OCI-M2 (cell line): ENCODE measurements around the gene ZDHHC16.
"Not testable (repeated sequence)": the region's sequence is repeated elsewhere in the genome, so short reads cannot be mapped to it uniquely, and the experiment has no call there.

Experiments
- DNase-seq: peaks from one replicate; lab custom pipeline; 2025; ENCODE audit not compliant: unreplicated experiment; lab: John Stamatoyannopoulos, UW

Gene ZDHHC16

GRCh38 chr10:97434055-97434454 lies 11.9 kb upstream of the ZDHHC16 start:
- DNase-seq = no peak

- DNase-seq = no peak
Measured at GRCh38 chr10:97434557-97434956, 11.4 kb upstream of the ZDHHC16 start.

- DNase-seq = no peak
Measured at GRCh38 chr10:97435211-97435610, 10.8 kb upstream of the ZDHHC16 start.

GRCh38 chr10:97442277-97442676 lies 3.7 kb upstream of the ZDHHC16 start:
- DNase-seq = no peak

GRCh38 chr10:97444212-97444611 lies 1.8 kb upstream of the ZDHHC16 start:
- no peak for DNase-seq

- no peak for DNase-seq
Measured at GRCh38 chr10:97445357-97445721, 636 bp upstream of the ZDHHC16 start.

- DNase-seq = no peak
Measured at GRCh38 chr10:97450828-97451227, 4.9 kb downstream of the ZDHHC16 start.

GRCh38 chr10:97451605-97452004 lies 5.6 kb downstream of the ZDHHC16 start:
- no peak for DNase-seq

GRCh38 chr10:97452352-97452751 lies 6.4 kb downstream of the ZDHHC16 start:
- DNase-seq = no peak

GRCh38 chr10:97454330-97455036 lies 8.5 kb downstream of the ZDHHC16 start:
- no peak for DNase-seq

GRCh38 chr10:97456034-97456685 lies 10.2 kb downstream of the ZDHHC16 start:
- DNase-seq = no peak

GRCh38 chr10:97456686-97457065 lies 10.7 kb downstream of the ZDHHC16 start:
- DNase-seq = no peak

GRCh38 chr10:97459111-97459510 lies 13.1 kb downstream of the ZDHHC16 start:
- no peak for DNase-seq

GRCh38 chr10:97459933-97460332 lies 14.0 kb downstream of the ZDHHC16 start:
- DNase-seq = no peak

GRCh38 chr10:97462309-97462708 lies 16.3 kb downstream of the ZDHHC16 start:
- DNase-seq = no peak

- no peak for DNase-seq
Measured at GRCh38 chr10:97463363-97464132, 17.6 kb downstream of the ZDHHC16 start.

GRCh38 chr10:97464226-97464625 lies 18.3 kb downstream of the ZDHHC16 start:
- no peak for DNase-seq

- DNase-seq = no peak
Measured at GRCh38 chr10:97465982-97466381, 20.0 kb downstream of the ZDHHC16 start.

- DNase-seq = no peak
Measured at GRCh38 chr10:97466755-97467154, 20.8 kb downstream of the ZDHHC16 start.

- no peak for DNase-seq
Measured at GRCh38 chr10:97468162-97468561, 22.2 kb downstream of the ZDHHC16 start.

- DNase-seq = not testable (repeated sequence)
Measured at GRCh38 chr10:97468781-97469180, 22.8 kb downstream of the ZDHHC16 start.

- no peak for DNase-seq
Measured at GRCh38 chr10:97474918-97475317, 28.9 kb downstream of the ZDHHC16 start.
